Upper lobe of left lung (tissue), 4 donors: ENCODE measurements around the gene DENND4B.

Experiments
- CTCF ChIP-seq, 6 experiments: fragments of 450-650 bp in 4 of 6; fragments of 200-600 bp in 2 of 6; sonication (generic) in 2 of 6; IDR thresholded peaks; one replicate each; pipeline ENCODE4 v1.5.1; 2016 to 2019; ENCODE audit warnings: antibody characterized with exemption in 6 of 6
- EP300 ChIP-seq, 4 donors: sonication (generic); formaldehyde crosslinking; IDR thresholded peaks; one replicate each; pipeline ENCODE4 v1.5.1; 2017; ENCODE audit warnings: antibody characterized with exemption in 4 of 4, control low read depth in 2 of 4
- POLR2A ChIP-seq, 4 donors: fragments of 450-650 bp; IDR thresholded peaks; one replicate each; pipeline ENCODE4 v1.5.1; 2016 to 2017; ENCODE audit warnings: antibody characterized with exemption in 4 of 4, mild to moderate bottlenecking in 2 of 4
- POLR2AphosphoS5 ChIP-seq, 2 donors: sonication (generic); formaldehyde crosslinking; IDR thresholded peaks; one replicate each; pipeline ENCODE4 v1.5.1; 2017; ENCODE audit warnings: antibody characterized with exemption in 2 of 2

- TF ChIP-seq CTCF (IDR thresholded peaks at IDR 0.05), result no peak
- TF ChIP-seq POLR2A (IDR thresholded peaks at IDR 0.05), result no peak
- TF ChIP-seq EP300 (IDR thresholded peaks at IDR 0.05), result no peak
- no peak for TF ChIP-seq POLR2AphosphoS5 (IDR thresholded peaks at IDR 0.05)
These were observed 16.3 kb downstream of the DENND4B start for GRCh38 chr1:153929981-153930948.
